NCI-H748 (cell line): ENCODE results near the gene TRMT1.

Experiments
- DNase-seq: peaks from one replicate; lab custom pipeline; 2025; ENCODE audit not compliant: unreplicated experiment; lab: John Stamatoyannopoulos, UW

TRMT1 gene

GRCh38 chr19:13092606-13093235 lies 23.8 kb downstream of the TRMT1 start:
- DNase-seq: no peak

DNA sequence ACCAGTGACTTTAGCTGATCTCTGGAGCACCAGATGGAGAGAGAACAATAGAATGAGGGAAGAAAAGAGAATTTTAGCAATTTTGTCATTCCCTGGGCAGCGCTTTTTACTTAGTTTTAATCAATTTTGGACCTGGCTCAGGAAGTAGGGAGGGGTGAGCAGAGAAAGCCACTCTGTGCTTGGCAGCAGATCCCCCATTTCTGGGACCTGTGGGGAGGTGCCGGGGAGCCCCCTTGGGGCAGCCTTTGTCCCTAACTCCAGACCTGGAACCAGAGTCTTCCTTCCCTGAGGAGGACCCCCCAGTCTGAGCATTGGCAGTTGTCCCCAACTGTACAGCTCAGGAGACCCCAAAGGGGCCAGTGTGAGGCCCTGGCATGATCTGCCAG lies 24.4 kb downstream of the TRMT1 start:
- no peak for DNase-seq

DNA sequence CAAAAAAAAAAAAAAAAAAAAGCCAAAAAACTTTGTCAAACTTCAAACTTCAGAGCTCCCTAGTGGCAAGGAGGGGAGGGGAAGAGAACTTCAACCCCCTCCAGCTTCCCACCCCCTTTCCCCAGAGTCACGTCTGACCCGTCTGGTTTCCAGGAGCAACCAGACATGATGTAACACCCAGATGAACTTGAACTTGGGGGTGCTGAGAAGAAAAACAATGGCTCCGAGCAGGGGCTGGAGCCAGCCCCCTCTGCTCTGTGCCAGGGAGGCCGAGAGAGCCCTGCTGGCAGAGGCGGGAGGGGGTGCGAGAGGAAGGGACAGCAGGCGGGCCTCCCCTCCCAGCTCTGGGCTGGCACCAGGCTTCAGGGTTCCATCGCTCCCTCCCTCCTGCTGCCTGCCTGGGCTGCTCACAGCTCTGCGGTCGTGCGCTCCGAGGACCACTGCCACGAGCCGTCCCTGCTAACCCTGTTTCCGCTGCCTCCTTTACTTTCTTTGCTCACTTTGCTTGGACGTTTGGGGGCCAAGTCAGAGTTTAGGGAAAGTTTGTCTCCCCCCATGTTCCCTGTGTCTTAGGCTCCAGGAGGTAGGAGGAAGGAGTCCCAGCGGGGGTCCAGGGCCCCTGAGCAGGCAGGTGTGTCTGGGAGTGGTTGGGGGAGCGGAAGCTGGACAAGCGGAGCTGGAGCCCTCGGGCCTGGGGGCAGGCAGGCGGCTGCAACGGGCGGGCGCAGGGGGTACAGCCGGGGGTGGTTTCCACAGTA lies 25.0 kb downstream of the TRMT1 start:
- DNase-seq: no peak

DNA sequence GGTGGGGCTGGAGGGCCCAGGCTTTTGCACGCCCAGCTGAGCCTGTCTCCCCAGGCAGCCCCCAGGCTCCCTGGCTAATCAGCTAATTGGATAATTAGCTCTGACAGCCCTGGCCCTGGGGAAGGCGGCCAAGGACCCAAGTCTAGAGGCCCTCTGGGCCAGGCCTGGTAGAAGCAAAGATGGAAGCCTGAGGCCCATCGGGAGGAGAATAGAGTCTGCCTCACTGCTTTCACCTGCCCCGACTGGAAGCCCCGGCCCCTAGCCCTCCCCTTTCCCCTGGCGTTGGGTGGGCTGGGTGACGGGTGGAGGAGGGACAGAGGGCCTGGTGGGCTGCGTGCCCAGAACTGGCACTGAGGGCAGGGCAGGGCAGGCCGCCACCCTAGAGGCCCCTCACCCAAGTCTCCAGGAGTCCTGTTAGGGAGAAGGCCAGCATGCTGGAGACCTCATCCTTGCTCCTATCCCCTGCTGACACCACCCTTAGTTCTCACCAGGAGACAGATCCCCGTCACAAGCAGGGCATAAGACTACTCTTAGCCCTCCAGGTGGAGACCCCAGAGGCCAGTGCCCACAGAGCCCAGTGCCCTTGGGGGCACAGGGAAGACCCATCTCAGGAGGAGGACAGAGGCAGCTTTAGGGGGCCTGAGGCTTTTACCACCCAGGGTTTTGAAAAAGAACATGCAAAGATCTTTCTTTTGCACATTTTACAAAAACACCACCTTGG lies 25.9 kb downstream of the TRMT1 start:
- DNase-seq: no peak

DNA sequence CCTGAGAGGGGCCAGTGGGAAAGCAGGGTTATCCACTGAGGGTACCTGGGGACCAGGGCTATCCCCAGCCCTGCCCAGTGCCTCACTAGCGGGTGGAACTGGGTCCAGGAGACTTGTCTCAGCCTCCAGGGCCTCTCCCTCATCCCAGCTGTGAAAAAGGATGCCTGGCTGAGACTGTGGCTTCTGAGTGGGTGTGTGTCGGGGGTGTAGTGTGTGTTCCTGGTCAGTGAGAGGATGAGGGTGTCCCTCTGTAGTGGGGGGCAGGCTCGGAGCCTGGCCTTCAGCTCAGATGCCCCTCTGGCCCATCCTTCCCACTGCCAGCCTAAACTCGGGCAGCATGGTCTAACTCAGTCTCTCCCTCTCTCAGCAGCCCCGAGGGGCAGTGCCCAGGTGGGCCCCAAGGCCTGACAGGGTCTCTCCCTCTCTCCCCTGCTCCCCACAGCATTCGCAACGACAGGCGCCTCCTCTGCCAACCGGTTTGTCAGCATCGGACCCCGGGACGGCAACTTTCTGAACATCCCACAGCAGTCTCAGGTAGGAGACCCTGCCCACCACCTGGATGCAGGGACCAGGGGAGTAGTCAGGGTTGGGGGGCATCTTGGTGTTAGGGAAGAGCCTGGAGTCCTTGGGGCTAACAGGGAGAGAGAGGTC lies 26.6 kb downstream of the TRMT1 start:
- DNase-seq: no peak

DNA sequence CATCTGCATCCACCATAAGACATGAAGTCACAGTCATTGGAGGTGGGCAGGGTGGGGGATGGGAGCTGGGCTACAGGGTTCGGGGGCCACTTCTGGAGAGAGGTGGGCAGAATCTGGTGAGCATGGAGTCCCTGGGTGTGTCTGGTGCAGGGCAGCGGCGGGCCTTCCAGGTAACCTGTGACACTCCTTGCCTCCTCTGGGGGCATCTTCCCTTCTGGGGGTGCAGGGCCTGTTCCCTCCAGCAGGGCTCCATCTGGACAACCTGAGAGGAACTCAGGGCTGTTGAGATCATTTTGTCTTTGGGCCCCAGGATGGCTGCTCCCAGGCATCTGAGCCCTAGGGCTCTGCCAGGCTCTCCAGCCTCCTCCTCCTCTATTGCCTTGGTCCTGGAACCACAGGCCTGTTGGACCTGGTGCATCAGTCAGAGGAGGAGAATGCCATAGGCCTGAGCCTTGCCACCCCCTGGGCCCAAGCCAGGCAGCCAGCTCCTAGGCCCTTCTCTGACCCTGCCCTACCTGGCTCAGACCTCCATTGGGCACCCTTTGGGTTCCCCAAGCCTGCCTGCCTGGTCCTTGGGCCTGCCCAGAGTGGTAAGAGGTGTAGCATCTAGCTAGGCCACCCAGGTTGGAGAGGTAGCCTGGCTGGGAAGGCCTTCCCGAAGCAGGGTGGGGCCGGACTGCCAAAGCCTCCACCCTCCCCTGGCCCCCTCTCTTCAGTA lies 27.2 kb downstream of the TRMT1 start:
- DNase-seq: no peak

DNA sequence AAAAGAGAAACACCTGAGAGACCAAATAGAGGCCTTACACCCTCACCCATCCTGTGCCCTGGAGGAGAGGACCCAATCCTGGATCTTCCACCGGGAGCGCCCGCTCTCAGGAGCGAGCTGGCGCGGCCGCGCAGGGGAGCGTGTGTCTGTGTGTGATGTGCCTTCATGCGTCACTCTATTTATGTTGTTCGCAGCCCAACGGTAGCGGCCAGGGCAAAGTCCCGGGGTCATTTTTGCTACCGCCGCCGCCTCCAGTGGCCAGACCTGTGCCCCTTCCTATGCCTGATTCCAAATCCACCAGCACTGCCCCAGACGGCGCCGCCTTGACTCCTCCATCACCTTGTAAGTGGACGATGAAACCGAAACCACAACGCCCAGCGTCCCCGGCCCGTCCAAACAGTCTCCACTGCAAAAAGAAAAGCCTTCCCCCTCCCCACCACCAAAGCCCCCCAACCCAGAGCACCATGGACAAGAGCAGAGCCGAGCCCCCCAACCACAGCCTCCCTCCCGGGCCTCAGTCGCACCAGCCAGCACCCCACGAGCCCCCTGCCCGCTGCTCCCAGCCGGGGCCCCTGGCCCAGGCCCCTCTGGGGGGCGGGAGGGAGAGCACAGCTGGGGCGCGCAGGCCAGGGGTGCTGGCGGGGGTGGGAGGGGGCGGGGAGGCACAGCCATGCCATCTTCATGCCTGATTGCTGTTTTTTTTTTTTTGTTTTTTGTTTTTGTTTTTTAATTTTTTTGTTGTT lies 28.6 kb downstream of the TRMT1 start:
- DNase-seq: no peak

- no peak for DNase-seq
Observed at GRCh38 chr19:13087295-13087694, 29.2 kb downstream of the TRMT1 start.

GRCh38 chr19:13086341-13086740 lies 30.2 kb downstream of the TRMT1 start:
- no peak for DNase-seq

DNA sequence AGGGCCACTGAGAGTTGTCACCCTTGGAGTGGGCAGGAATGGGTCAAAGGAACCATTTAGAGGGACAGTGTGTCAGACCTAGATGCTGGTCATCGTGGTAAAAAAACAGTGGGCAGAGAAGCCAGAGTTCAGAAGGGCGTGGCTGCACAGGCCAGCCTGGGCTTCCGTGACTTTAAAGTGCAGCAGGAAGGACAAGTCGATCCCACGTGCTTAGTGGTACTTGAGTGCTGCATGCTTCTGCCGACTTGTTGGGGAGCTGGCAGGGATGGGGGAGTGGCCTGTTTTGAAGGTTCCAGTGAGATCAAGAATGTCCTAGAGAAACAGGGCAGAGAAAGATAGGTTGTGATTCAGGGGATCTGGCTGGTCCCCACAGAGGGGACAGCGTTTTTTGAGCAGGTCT lies 30.9 kb downstream of the TRMT1 start:
- DNase-seq: no peak

- DNase-seq: no peak
Observed at GRCh38 chr19:13083627-13084026, 32.9 kb downstream of the TRMT1 start.

DNA sequence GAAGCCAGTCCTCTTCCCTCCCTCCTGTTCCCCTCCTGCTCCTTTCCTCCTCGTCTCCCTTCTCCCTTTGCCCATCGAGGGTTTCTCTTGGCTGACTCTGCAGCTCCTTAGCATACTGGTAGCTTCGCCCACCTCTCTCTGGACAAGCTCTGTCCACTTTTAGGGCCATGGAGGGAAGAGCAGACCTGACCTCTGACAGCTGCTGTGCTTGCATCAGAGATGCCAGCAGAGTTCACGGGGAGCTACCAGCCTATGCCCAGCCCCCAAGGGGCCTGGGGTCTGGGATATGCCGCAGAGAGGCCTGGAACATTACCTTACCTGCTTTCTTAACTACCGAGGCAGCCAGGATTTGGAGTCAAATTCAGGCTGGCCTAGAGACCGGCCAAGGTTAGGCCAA lies 33.5 kb downstream of the TRMT1 start:
- DNase-seq: no peak

GRCh38 chr19:13082192-13083007 lies 34.1 kb downstream of the TRMT1 start:
- no peak for DNase-seq

- no peak for DNase-seq
Observed at GRCh38 chr19:13079542-13079986, 37.0 kb downstream of the TRMT1 start.

DNA sequence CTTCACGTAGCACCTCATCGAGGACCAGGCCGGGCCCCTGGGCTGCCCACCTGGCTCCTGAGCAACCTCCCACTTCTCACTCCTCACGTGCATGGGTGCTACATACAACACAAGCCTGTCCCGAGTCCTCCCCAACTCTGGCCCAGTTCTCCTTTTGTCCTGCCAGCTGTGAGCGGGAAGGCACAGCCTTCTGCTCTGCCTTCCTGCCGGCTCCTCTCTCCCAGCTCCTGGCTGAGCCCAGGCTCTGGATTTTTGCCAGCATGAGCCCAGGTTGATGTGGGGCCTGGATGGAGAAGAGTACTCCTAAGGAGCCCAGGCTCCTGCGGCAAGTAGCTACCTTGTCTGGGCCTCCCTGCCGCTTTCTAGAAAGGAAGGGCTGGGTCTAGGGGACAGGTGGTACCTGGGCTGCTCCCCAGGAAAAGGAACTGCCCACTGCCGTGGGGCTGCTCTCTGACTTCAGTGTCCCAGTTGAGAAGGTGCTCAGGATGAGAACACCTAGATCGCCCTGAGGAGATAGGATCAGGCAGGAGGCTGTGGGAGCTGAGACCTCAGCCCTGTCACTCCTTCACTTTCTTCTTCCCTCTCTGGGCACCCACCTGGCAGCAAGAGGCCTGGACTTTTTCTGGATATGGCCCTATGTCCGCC lies 37.5 kb downstream of the TRMT1 start:
- DNase-seq: no peak

- DNase-seq: no peak
Observed at GRCh38 chr19:13078381-13078780, 38.2 kb downstream of the TRMT1 start.

DNA sequence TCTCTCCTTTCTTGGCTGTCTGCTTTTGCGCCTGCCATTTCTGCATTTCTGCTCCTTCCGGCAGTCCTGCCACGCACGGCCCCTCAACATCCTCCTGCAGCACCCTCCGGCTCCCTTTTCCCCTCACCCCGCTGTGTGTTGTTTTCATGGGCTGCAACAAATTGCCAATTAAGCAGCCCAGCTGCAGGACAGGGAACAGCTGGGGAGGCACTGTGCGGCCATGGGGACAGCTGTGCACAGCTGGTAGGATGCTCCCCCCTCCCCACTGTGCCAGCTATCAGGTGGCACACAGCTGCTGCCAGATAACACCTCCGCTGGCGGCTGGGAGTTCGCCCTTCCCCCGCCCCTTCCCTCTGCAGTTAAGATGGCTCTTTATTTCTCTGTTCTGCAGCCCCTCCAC lies 39.3 kb downstream of the TRMT1 start:
- DNase-seq: no peak

DNA sequence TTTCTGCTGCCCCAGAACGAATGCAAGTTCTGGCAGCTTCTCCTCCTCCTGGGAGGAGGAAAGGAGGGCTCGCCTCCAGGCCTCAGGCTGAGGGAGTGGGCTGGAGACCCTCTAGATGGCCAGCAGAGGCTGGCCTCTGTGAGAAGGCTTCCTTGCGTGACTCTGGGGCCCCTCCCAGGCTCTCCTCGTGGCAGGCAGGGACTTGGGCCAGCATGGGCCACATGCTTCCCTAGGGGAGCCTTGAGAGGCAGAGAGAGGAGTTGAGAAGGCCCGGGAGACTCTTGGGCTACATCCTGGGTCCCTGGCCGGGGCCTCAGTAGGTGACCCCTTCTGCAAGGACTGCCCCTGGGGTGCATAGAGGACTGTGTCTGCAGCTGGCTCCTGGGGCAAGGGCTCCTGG lies 39.8 kb downstream of the TRMT1 start:
- no peak for DNase-seq

DNA sequence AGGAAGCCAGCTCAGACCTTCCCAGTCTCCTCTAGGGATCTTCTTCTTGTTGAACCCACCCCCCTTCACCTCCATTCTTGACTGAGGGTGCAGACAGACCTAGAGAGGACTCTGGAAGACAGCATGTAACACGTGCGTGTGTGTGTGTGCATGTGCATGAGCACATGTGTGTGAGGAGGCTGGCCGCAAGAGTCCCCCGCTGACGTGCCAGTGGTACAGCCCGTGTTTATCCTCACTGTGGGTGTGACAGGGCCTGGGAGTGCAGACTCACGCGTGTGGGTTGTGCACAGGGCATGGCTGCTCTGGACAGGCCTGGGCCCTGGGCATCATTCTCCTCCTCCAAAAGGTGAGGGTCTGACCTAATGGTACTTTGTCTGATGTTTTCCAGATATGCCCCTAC lies 40.2 kb downstream of the TRMT1 start:
- no peak for DNase-seq
